ENCODE results near the gene HOXC5.

DNA sequence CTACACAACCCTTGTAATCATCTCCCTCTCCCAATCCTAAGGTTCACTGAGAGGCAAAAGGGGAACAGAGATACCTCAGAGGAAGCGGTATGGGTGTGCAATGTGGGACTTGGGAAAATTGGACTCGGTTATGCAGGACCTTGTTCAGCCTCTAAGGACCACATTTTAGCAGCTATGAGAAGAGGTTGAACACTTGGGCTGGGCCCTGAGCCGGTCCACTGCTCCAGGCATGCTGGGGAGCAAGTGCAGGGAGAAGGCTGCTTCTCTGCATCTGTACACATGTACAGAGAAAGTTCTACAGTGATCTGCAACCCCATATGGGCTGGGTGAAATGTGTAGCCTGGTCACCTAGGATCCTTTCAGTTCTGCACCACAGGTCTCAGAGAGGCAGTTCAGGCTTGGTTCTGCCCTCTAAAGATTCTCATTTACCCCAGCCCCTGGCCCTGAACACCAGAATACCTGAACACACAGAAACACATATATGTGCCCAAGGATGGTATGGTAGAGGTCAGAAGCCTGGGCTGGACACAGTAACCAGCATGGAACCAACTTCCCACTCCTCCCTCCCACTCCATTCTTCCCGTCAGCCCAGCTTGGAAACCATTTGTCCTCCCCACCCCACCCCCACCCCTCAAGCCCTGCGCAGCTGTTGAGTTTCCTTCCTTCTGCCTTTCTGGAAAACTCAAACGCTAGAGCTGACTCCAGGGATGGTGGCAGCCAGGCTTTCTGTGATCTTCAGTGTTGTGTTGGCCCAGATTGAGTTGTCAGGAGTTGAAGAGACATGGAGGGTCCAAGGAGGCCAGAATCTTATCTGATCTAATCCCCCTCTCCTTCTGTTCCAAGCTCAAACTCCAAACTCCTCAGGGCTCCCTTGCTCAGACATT is 10.4 kb downstream of the HOXC5 start:
- TF ChIP-seq, protein P1, sequence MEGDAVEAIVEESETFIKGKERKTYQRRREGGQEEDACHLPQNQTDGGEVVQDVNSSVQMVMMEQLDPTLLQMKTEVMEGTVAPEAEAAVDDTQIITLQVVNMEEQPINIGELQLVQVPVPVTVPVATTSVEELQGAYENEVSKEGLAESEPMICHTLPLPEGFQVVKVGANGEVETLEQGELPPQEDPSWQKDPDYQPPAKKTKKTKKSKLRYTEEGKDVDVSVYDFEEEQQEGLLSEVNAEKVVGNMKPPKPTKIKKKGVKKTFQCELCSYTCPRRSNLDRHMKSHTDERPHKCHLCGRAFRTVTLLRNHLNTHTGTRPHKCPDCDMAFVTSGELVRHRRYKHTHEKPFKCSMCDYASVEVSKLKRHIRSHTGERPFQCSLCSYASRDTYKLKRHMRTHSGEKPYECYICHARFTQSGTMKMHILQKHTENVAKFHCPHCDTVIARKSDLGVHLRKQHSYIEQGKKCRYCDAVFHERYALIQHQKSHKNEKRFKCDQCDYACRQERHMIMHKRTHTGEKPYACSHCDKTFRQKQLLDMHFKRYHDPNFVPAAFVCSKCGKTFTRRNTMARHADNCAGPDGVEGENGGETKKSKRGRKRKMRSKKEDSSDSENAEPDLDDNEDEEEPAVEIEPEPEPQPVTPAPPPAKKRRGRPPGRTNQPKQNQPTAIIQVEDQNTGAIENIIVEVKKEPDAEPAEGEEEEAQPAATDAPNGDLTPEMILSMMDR (IDR thresholded peaks at IDR 0.05): no peak
- TF ChIP-seq ZFX (IDR thresholded peaks at IDR 0.05; ENCODE audit: borderline replicate concordance): no peak
